Endothelial cell of umbilical vein (primary cell): ENCODE measurements around the gene PHKA2. TPM values are rescaled to one million over a fixed set of nuclear protein-coding genes. Genes with fewer than 3 reads are reported as not detected.

Source experiments
- BruUV-seq: library from RNA; stranded (reverse); fragments of 400-500 nt; replicated peaks from 2 replicates; lab custom pipeline; 2021; lab: Mats Ljungman, UMichigan
- CTCF ChIA-PET: fragments of 300-600, 350-600 bp; sonication (Branson Sonifier 250); formaldehyde crosslinking; loops from one replicate; lab custom pipeline; 2021; ENCODE audit warnings: antibody characterized with exemption, inconsistent platforms; lab: Charles Lee
- POLR2A ChIA-PET: fragments of 300-600, 350-600 bp; sonication (Branson Sonifier 250); formaldehyde crosslinking; loops from one replicate; lab custom pipeline; 2021; ENCODE audit warnings: antibody characterized with exemption, inconsistent platforms; lab: Charles Lee
- DNase-seq: peaks from one replicate; pipeline ENCODE4 v3.0.0-alpha.2; 2011; ENCODE audit warnings: low read depth, low spot score
- FAIRE-seq: peaks from 2 replicates; lab custom pipeline; 2011; peaks lifted over from hg19 to GRCh38; lab: Jason Lieb, UNC
- H2AFZ ChIP-seq: 2 replicates; pipeline ENCODE4 v1.6.0; 2012; ENCODE audit warnings: low read depth, low read length, control low read depth, inconsistent platforms
- H3K27ac ChIP-seq: 2 replicates; pipeline ENCODE4 v1.5.1; 2011; ENCODE audit warnings: low read depth, mild to moderate bottlenecking, control low read depth, low read length, moderate library complexity; ENCODE audit not compliant: insufficient read depth
- H3K27me3 ChIP-seq, 2 experiments: 2 replicates each; pipeline versions ENCODE4 v1.6.0 to v1.6.1; 2011; ENCODE audit warnings: low read length in 2 of 2, mixed read lengths in 1 of 2; ENCODE audit not compliant: control insufficient read depth in 2 of 2, insufficient read depth in 2 of 2
- H3K36me3 ChIP-seq, 2 experiments: 2 replicates in 1 of 2; 3 replicates in 1 of 2; pipeline ENCODE4 v1.5.1; 2011; ENCODE audit warnings: low read length in 2 of 2, mild to moderate bottlenecking in 1 of 2, moderate library complexity in 1 of 2; ENCODE audit not compliant: control insufficient read depth in 2 of 2, insufficient read depth in 2 of 2; ENCODE audit errors: extremely low read depth in 1 of 2
- H3K4me1 ChIP-seq: 3 replicates; pipeline ENCODE4 v1.5.1; 2011; ENCODE audit warnings: mild to moderate bottlenecking, low read length; ENCODE audit not compliant: control insufficient read depth, insufficient read depth; ENCODE audit errors: extremely low read depth
- H3K4me2 ChIP-seq: 2 replicates; pipeline ENCODE4 v1.6.1; 2011; ENCODE audit warnings: low read length, control low read depth, mixed read lengths; ENCODE audit not compliant: insufficient read depth
- H3K4me3 ChIP-seq, 3 experiments: fragments of 200-600 bp in 1 of 3; sonication (generic), shearing (Covaris generic) in 1 of 3; replicated peaks in 1 of 3; 2 replicates each; pipeline ENCODE4 v1.5.1; 2011 to 2016; ENCODE audit warnings: control low read depth in 3 of 3, low read length in 3 of 3, mild to moderate bottlenecking in 2 of 3, inconsistent platforms in 1 of 3, low read depth in 1 of 3, moderate library complexity in 1 of 3; ENCODE audit not compliant: insufficient read depth in 1 of 3
- H3K79me2 ChIP-seq: 2 replicates; pipeline ENCODE4 v1.6.0; 2012; ENCODE audit warnings: low read length, inconsistent platforms; ENCODE audit not compliant: control insufficient read depth, insufficient read depth
- H3K9ac ChIP-seq: replicated peaks from 2 replicates; pipeline ENCODE3; 2011; ENCODE audit warnings: low read length, control low read depth; ENCODE audit not compliant: insufficient read depth; ENCODE audit errors: extremely low read depth
- H3K9me1 ChIP-seq: replicated peaks from 3 replicates; pipeline ENCODE4 v1.6.0; 2011; ENCODE audit warnings: mild to moderate bottlenecking, low read length; ENCODE audit not compliant: control insufficient read depth, insufficient read depth; ENCODE audit errors: extremely low read depth
- H3K9me3 ChIP-seq: replicated peaks from 2 replicates; pipeline ENCODE4 v1.5.1; 2012; ENCODE audit warnings: low read length, inconsistent platforms; ENCODE audit not compliant: control insufficient read depth, insufficient read depth
- H4K20me1 ChIP-seq: replicated peaks from 2 replicates; pipeline ENCODE3; 2011; ENCODE audit warnings: mild to moderate bottlenecking, low read length; ENCODE audit not compliant: control insufficient read depth, insufficient read depth; ENCODE audit errors: extremely low read depth
- CTCF ChIP-seq, 2 donors: IDR thresholded peaks; 1 replicate in 1 of 2; 2 replicates in 1 of 2; pipeline ENCODE4 v1.5.1; 2011; ENCODE audit warnings: low read length in 2 of 2, mild to moderate bottlenecking in 2 of 2, moderate library complexity in 2 of 2, control low read depth in 1 of 2, inconsistent platforms in 1 of 2, low read depth in 1 of 2; ENCODE audit not compliant: insufficient read depth in 1 of 2; ENCODE audit errors: extremely low read depth in 1 of 2
- FOS ChIP-seq: IDR thresholded peaks from 2 replicates; pipeline ENCODE4 v1.6.1; 2011; ENCODE audit warnings: mild to moderate bottlenecking, low read length, moderate library complexity, borderline replicate concordance; ENCODE audit not compliant: insufficient read depth
- GATA2 ChIP-seq: IDR thresholded peaks from 2 replicates; pipeline ENCODE4 v1.7.0; 2011; ENCODE audit warnings: low read depth, mild to moderate bottlenecking, moderate library complexity, mixed read lengths, low read length; ENCODE audit not compliant: insufficient read length, insufficient read depth
- JUN ChIP-seq: IDR thresholded peaks from 2 replicates; pipeline ENCODE4 v1.6.1; 2011; ENCODE audit warnings: borderline replicate concordance, low read depth; ENCODE audit not compliant: insufficient read length, insufficient read depth
- MYC ChIP-seq: IDR thresholded peaks from one replicate; pipeline ENCODE4 v1.6.1; 2011; ENCODE audit warnings: mild to moderate bottlenecking, low read depth, low read length
- POLR2A ChIP-seq: IDR thresholded peaks from 2 replicates; pipeline ENCODE4 v1.6.1; 2012; ENCODE audit warnings: low read depth, mild to moderate bottlenecking, control low read depth, low read length
- dilution Hi-C: fragments of 300-500 bp; cut with MboI; formaldehyde crosslinking; loops from one replicate; pipeline ENCODE4 v1.15.0; 2019; ENCODE audit warnings: low sequenced_read_pairs; ENCODE audit not compliant: extremely low pct_ligation_motif_present
- intact Hi-C: fragments of 100-400 bp; cut with micrococcal nuclease; formaldehyde crosslinking; loops from one replicate; pipeline ENCODE4 v1.10.0; 2022
- polyA plus RNA-seq, 4 experiments: library from polyadenylated mRNA; depleted of rRNA in 3 of 4; stranded (reverse) in 3 of 4; unstranded in 1 of 4; fragments of >200 nt; gene quantifications; 2 replicates each; pipeline versions ENCODE4 v1.2.1 to v1.2.3, GENCODE V29; 2011 to 2012; ENCODE audit warnings: missing spikeins in 1 of 4
- total RNA-seq: library from RNA; stranded (reverse); gene quantifications from 2 replicates; pipeline ENCODE4 v1.2.3, GENCODE V29; 2021
- TF ChIP-seq, protein P1 (sequence below): IDR thresholded peaks from 2 replicates; pipeline ENCODE4 v1.6.1; 2011; ENCODE audit not compliant: insufficient read depth, insufficient read length

The PHKA2 gene
- total and polyA plus RNA-seq, 2 donors (not counting 3 experiments of a cell fraction or from before 2014, with no cell fraction given): 16.7 to 17.1 TPM

DNA sequence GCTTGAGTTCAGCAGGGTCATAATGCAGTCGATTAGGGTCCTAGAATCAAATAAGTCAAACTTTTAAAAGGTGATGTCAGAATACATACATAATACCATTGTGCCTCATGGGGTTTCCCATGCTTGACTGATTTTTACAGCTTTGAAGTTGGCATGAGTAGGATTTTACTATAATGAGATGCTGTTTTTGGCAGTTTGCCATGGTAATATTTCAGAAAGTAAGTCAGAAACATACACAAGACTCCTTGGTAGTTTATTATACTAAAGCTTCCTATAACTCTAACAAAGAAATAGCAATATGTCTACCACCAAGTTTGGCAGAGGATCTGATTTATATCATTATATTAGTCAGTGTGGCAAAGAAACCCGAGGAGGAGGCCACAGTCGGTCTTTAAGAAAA lies 45.2 kb downstream of the PHKA2 start:
- H3K27me3 ChIP-seq: no peaks in the 10 kb centered on the region
- no peaks in the 10 kb centered on the region for H3K36me3 ChIP-seq
- dilution Hi-C loops: no loop called here
- no peak for FAIRE-seq
- intact Hi-C loops: no loop called here
- POLR2A ChIA-PET: no interaction called here
- no peaks in the 10 kb centered on the region for H4K20me1 ChIP-seq
- no peak overlapping the region for H3K4me3 ChIP-seq
- no peak overlapping the region for H3K4me2 ChIP-seq
- H3K79me2 ChIP-seq: no peaks in the 10 kb centered on the region
- H3K9me1 ChIP-seq: no peaks in the 10 kb centered on the region
- no peak overlapping the region for H2AFZ ChIP-seq
- H3K9me3 ChIP-seq: no peaks in the 10 kb centered on the region
- H3K27ac ChIP-seq: no peak overlapping the region
- DNase-seq: peak; percentile 51
- CTCF ChIA-PET: interaction anchor here (1.6 kb wide), 1 partner anchor 395 kb away, joined by 7 read pairs; no protein-coding TSS in a partner anchor
- BruUV-seq: no TSS peak
- TF ChIP-seq FOS (no peak), JUN (no peak), CTCF (IDR thresholded peaks at IDR 0.05; ENCODE audit: extremely low read depth in 1 of 2, insufficient read depth in 1 of 2, low read depth in 1 of 2, low read length in 2 of 2) (no peak), MYC (no peak), POLR2A (no peak), GATA2 (no peak)
- TF ChIP-seq, protein P1, sequence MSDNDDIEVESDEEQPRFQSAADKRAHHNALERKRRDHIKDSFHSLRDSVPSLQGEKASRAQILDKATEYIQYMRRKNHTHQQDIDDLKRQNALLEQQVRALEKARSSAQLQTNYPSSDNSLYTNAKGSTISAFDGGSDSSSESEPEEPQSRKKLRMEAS: no peak
- no peak overlapping the region for H3K9ac ChIP-seq
- H3K4me1 ChIP-seq: no peaks in the 10 kb centered on the region
